CD4-positive, alpha-beta T cell treated with Interleukin-21 for 1 hour (primary cell): ENCODE results near the gene MYO1H.

Experiments used
- DNase-seq: peaks from one replicate; pipeline ENCODE4 v3.0.0-alpha.2; 2020

The MYO1H gene

DNA sequence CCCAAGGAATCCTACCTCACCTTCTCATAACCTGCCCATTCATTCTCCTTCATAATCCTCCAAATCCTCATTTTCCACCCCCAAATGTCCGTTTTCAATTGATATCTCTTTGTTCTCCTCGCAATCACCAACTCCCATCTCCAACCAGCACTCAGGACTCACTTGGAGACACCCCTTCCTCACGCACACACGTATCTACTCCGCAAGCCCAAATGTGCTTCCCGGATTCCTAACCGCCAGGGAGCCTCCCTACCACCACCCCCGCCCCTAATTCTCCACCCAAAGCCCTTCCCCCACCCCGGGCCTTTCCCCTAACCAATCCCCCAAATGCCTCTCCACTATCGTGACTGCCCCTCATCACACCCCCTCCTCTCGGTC is 129.1 kb downstream of the MYO1H start:
- DNase-seq: no peak

DNA sequence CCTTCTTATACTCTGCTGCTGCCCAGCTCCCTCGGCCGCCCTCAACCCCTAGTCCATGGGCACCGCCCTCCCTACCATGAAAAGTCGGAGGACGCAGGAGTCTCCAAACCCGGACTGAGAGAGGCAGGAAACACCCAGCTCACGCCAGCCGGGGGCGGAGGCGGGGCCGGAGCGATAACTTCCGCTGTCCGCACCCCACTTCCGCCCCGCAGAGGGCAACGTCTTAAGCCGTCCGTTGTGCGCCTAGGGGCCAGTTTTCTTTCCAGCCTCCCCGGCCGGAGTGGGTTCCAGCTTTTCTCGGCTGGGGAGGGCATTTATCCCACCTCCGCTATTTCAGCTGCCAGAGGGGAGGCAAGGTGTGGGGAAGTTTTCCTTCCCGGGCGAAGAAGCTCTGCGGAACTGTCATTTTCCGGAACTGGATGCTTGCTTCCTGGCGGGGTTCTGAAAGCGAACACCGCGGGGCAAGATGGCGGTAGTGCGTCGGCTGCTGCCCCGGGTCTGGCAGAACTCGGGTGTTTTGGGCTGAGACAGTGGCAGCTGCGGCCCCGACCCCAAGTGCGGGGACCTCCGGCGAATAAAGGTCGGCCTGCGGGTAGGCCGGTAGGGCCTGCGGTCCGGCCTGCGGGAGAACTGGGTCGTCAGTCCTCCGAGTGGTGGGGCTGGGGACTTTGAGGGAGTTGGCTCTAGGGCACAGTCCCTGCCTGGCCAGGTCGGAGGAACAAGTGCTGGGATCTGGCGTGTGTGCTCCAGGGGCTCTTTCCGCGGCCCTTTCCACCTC is 129.7 kb downstream of the MYO1H start, which contains the start of the genes KCTD10 and UBE3B:
Gene KCTD10 (minus strand): TSS at position 116 of the 778 bp plus-strand sequence. CDS start 38 bp downstream, at position 78.
Gene UBE3B (plus strand): TSS at position 450 of the 778 bp plus-strand sequence. CDS start 5,918 bp downstream, outside the sequence.
- DNase-seq: peak; percentile 87

DNA sequence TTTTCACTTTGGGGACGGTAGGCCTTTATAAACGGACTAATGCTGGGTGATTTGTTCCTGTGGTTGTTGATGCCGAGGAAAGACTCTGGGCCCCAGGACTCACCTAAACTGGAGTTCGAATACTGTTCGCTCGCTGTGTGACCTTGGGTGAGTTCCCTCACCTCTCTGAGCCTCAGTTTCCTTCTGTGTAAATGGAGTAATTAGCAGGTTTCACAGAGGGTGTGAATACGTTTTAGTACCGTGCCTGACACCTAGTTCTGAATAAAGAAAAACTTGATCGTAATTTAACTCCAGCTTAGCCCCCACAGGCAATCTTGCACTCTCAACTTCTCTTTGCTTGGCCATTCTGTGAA is 130.2 kb downstream of the MYO1H start:
- no peak for DNase-seq

DNA sequence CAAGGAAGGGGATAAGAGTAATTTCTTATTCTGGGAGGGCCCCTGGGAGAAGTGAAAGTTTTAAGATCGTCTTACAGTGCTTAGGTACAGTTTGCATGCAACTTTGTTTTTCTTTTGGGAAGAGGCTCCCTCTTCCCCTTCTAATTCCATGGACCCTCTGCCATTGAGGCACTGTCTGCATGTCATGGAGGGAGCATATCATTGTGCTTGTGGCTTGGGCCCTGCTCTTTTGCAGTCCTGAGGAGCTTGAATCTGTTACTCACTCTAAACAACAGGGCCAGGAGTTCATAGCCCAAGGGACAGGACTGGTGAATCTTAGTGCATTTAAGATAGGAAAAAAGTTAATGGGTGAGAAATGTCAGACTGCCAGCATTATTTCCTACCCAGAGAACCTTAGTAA is 132.1 kb downstream of the MYO1H start:
- DNase-seq: no peak

DNA sequence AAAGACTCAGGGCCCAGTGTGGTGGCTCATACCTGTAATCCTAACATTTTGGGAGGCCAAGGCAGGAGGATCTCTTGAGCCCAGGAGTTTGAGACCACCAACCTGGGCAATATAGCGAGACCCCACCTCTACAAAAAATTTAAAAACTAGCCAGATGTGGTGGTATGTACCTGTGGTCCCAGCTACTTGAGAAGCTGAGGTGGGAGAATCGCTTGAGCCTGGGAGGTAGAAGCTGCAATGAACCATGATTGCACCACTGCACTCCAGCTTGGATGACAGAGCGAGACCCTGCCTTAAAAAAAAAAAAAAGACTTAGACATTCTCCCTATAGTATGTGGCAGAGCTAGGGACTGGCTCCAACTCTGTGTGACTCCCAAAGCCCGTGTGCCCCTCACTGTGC is 132.7 kb downstream of the MYO1H start:
- DNase-seq: no peak

DNA sequence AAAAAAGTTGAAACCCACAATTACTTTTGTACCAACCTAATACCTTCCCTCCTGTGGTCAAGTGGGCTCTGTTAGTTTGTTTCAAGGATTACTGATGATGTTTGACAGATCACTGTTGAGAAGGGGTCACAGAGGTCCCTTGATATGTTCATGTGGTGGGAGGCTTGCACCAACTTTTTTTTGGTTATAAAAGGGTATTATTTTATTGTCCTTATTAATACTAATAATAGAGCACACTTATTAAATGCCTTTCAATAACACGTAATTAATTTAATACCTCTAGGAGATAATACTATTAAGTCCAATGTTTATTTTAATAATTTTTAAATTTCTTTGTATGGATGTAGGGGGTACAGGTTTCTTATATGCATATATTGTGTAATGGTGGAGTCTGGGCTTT is 134.2 kb downstream of the MYO1H start:
- no peak for DNase-seq

DNA sequence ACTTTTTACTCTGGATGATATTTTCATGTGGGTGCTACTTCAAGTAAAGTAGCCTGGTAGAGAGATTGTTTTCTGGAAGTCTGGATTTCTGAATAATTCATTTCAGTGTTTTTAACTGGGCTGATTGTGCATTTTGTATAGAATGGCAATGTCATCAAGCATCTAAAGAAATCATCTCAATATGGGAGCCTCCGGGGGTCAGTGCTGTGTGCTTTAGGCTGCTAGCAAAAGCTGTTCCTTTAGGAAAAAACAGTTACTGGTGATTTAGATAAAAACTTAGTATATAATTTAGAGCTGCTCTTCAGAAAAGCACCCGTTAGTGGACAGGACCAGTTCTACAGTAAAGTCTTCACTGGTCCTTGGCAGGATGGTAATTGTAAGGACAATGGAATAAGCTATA is 134.8 kb downstream of the MYO1H start:
- no peak for DNase-seq

DNA sequence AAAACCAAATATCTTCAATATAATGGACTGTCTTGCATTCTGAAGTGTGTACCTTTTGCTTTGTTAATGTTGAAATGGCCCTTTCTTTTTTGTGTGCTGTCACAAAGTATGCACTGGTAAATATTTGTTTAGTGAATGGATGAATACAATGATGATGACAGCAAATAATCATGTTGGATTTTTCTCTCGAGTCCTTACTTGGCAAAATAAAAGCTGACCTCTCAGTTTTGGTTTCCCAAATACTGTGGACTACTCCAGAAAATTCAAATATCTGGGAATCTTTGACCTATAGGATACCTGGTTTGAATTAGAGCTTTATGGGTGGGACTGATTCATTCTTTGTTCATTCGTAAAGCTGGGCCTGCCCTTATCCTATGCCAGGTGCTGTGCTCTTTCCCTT is 135.2 kb downstream of the MYO1H start:
- DNase-seq: no peak

DNA sequence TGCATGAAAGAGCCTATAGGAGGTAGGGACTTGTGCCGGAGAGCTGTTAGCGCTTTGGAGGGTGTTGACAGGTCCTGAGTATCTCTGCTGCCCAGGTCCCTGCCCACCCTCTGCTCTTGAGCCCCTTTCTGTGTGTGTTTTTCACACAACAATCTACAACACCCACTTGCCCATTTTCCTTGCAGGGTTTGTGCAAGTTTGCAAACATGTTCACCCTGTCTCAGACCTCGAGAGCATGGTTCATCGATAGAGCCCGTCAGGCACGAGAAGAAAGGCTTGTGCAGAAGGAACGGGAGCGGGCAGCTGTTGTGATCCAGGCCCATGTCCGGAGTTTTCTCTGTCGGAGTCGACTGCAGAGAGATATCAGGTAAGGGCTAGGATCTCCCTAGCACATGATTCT is 135.6 kb downstream of the MYO1H start:
- DNase-seq: no peak

DNA sequence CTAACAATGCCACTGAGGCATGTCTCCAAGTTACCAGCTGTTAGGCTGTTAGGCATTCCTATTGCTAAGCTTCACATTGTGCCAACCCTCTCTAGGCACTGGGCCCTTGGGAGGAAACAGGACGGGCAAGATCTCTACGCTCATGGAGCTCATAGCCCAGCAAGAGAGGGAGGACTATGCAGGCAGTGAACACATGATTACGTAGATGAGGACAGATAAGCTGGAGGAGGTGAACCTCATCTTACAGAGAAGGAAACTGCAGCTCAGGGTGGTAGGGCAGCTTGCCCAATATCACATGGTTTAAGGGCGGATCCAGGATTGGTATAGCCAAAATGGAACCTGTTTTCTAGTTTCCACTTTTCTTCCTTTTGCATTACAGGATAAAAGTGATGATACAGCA is 137.5 kb downstream of the MYO1H start:
- DNase-seq: no peak

DNA sequence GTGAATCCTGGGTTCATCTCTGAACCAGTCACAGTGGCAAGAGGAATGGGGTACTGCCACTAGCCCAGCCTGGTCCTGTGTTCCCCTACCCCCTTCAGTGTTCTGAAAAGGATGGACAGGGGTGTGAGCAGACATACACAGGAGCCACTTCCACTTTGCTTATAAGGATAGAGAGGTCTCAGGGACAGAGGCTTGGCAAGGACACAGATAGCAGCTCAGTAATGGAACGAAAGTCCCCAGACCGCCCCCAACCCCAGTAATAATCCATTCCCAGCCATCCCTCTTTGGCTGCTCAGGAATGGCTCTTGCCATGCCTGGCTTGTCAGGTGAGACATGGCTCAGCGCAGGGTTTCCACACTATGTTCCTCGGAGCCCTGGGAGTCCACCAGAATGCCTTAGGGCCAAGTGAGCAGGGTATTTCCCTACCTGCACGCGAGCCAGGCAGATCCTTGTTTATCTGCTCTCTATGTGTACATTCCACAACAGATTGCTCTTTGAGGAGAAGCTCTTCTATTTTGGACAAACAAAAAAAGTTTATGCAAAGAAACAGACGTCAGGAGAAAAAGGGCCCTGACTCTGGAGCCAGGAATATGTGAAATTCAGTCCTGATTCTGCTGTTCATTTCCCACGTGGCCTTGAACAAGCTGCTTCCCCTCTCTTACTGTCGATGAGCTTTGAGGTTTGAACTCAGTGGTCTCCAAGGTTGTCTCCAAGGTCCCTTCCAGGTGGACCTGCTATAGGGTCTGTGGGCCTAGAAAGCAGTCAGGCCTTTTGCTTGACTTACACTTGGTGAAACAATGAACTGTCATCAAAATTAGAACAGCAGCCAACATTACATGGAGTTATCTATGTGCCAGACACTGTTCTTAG is 139.7 kb downstream of the MYO1H start:
- no peak for DNase-seq

DNA sequence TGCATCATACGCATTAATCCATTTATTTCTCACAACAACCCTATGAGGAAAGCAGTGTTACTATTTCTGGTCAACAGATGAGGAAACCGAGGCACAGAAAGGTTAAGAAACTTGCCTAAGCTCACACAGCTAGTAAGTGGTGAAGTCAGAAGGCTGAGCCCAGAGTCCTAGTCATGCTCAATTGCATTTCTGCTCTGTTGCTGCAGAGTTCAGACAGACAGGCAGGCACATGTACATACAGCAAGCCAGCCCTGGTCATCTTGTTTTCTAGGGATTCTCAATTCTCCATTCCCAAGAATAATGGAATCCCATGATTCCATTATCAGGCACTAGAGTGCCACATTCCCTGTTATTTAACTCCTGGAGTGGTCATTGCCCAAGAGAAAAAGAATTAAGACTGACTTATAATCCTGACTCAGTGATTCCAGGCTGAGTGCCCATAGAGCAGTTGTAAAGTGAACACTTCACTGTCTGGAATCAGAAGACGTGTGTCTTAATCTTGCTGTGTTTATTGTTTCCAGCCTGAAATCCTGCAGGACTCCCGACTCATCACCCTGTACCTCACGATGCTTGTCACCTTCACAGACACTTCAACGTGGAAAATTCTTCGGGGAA is 140.5 kb downstream of the MYO1H start:
- no peak for DNase-seq

DNA sequence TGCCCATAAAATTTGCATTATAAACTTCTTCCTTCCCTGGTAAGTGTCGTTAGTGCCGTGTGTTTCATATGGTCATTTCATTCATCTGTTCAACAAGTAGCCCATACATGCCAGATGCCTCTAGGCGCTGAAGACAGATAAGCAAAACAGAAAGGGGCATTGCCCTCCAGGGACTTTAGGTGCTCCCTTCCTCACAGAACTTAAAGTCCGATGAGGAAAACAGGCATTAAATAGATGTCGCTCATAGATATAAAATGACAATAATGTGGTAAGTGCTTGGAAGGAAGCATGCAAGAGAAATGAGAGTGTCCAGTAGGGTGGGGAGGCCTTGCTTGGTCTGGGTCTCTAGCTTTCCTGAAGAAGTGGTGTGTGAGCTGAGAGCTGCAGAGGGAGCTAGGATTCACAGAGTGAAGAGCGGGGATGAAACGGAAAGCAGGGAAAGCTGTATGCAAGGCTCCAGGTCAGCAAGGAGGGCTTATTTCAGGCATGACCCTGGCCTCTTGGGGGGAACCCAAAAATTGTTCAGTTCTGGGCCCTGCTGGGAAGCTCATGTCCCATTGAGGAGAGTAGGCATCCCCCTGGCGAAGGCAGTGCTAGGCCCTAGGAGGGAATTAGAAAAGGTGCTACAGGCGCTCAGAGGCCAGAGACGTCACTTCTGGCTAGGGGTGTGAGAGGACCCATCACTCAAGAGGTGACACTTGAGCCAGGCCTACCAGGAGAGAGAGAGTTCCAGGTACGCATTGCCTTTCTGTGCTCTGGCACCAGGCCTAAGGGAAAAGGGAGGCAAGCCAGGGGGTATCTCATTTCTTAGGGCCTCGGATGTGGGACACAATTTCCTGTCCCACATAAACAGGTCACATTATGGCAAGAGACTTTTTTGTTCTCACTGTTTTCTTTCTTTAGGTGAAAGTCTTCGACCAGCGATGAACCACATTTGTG is 141.6 kb downstream of the MYO1H start:
- DNase-seq: no peak

DNA sequence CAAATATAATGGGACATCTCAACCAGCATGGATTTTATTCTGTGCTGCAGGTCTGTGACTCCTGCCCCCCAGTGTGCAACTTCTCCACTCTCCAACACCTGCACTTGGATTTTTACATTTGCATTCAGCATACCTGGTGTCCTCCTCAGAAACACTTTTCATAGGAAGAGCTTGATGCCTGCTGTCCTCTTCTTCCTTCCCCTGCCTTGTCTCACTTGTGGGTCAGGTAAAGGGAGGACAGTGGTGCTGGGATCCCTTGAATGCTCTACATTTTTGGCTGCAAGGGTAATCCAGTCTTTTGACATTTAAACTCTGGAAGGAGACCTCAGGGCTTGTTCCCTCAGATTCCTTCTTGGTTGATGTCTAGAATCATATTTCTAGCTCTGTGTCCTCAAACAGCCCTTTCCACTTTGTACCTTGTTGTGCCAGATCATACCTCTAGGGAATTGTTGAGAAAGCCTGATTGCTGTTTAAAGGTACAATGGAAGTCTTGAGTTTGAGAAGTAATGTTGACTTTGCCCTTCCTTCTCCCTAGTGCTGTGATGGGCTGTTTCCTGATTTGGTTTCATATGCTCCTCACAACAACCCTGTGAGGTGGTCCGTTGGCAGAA is 142.4 kb downstream of the MYO1H start:
- DNase-seq: no peak

DNA sequence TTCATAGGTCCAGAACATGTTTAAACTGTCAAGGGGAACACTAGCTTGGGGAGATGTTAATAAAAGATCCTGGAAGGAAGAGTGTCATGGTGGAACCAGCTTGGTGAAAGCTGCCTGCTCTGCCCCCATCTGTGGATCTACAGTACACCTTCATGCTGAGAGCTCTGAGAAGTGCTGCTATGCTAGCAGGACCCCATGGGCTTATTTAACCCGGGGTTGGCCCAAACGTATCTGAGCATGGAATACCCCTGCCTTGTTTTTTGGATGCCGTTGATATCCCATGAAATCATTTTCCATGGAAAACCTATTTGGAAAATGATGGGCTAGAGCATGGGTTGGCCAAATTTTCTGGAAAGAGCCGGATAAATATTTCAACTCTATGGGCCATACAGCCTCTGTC is 144.0 kb downstream of the MYO1H start:
- DNase-seq: no peak

DNA sequence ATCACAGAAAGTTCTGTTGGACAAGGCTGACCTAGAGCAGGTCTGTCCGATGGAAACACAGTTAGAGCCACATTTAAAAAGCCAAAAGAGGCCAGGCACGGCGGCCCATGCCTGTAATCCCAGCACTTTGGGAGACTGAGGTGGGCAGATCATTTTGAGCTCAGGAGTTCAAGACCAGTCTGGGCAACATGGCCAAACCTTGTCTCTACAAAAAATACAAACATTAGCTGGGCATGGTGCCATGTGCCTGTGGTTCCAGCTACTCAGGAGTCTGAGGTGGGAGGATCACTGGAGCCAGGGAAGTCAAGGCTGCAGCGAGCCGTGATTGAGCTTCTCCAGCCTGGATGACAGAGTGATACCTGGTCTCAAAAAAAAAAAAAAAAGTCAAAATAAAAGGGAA is 144.7 kb downstream of the MYO1H start:
- DNase-seq: no peak

DNA sequence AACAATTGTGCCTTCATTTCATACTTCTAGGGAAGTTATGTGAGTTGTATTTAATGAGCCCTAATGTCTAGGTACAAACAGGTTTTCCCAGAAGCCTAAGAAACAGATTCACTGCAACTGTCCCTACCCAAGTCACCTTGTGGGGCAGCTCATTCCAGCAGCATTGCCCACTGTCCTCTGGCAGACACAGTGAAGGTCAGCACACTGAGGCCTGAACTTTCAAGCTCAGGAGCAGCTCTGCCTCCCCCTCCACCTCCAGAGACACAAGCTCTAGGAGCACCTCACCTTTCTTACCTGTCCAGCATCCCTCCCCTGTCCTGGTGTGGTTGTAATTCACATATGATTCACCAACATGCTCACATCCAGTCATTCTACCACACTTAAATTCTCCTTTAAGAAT is 145.4 kb downstream of the MYO1H start:
- DNase-seq: no peak

DNA sequence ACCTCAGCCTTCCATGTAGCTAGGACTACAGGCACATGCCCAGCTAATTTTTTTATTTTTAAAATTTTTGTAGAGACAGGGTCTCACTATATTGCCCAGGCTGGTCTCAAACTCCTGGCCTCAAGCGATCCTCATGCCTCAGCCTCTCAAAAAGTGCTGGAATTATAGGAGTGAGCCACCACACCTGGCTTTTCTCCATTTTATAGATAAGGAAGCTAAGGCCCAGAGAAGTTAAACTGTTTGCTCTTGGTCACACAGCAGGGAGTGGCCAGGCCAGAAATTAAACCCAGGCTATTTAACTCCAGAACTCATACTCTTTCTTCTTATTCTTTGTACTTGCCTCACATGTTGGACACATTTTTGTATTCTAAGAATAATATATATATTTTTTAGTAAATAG is 146.2 kb downstream of the MYO1H start:
- no peak for DNase-seq

DNA sequence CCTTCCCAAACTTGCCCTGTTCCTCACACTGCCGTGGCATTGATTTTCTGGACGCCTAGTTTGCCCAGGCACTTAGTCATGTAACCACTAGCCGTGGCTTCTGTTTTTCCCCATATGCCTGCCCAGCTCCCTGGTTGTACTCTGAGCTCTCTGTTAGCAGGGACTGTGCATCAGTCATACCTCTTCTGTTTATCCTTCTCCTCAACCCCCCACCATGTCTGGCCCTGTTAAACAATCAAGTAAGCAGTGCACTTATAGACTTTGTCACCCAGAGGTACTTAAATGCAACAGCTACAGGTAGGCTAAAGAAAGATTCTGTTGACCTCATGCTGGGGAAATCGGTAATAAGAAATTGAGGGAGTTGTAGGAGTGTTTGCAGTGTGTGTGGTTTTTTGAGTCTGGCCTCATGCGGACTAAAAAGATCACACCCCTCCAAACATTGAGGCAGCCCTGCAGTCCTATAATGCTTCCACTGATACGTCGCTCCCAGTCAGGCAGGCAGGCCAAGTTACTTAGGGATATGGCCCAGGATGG is 146.7 kb downstream of the MYO1H start:
- DNase-seq: no peak

DNA sequence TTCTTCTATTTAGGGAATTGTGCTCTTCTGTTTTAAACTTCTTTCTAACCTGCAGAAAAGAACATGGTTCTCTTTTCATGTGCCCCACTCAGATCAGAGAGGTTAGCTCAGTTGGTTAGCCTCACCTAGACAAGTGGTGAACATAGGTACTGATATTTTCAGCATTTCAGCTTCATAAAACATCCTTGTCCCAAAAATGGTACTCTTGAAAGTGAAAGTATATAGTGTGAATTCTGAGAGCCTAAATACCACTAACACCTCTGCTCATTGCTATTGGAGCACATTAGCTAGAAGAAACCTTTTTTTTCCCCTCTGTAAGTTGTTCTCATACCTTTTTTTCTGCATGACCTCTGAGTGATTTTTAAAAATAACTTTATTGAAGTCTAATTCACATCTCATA is 147.3 kb downstream of the MYO1H start:
- DNase-seq: no peak

DNA sequence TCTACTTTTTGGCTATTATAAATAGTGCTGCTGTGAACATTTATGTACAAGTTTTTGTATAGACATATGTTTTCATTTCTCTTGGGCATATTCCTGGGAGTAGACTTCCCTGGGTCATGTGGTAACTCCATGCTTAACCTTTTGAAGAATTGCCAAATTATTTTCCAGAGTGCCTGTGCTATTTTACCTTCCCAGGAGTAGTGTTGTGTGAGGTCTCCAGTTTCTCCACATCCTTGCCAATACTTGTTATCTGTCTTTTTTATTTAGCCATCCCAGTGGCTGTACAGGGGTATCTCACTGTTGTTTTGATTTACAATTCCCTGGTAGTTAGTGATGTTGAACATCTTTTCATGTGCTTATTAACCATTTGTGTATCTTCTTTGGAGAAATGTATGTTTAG is 148.6 kb downstream of the MYO1H start:
- DNase-seq: no peak

DNA sequence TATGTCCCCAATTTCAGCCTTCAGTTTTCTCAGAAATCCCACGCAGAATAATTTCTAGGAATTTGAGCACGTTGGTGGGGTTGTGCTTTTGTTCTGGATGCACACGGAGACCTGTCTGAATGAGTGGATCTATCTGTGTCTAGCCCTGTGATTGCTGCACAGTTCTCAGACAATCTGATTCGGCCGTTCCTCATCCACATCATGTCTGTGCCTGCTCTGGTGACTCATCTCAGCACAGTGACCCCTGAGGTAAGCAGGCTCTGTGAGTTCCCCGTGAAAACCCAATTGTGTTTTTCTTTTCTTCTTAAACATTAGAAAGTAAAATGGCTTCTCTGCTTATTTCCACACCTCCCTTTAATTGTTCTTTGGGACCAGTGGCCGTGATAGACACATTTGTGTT is 150.0 kb downstream of the MYO1H start:
- DNase-seq: no peak
